Measurements from ENCODE around the gene TYSND1. TPM values are rescaled to one million over a fixed set of nuclear protein-coding genes. Genes with fewer than 3 reads are reported as not detected.
"Not testable (repeated sequence)": the region's sequence is repeated elsewhere in the genome, so short reads cannot be mapped to it uniquely, and the experiment has no call there.

TYSND1 gene
- total RNA-seq, 2 experiments from 2014 or later = 12.4 to 13.8 TPM

GRCh38 chr10:70124415-70124814 is 22.1 kb downstream of the TYSND1 start:
- no peak for DNase-seq
- peaks cover 12% of the 10 kb centered on the region for H3K36me3 Mint-ChIP-seq
- H3K27me3 Mint-ChIP-seq = no peaks in the 10 kb centered on the region
- CTCF ChIA-PET = interaction anchor here (0.6 to 3.0 kb wide), 2 partner anchors 9 to 32 kb away, joined by 3 to 19 read pairs; no protein-coding TSS in a partner anchor
- peaks cover 10% of the 10 kb centered on the region for H3K4me1 Mint-ChIP-seq
- no peak overlapping the region for H3K4me3 Mint-ChIP-seq
- H3K27ac Mint-ChIP-seq = no peak overlapping the region
- no peak for ATAC-seq
- H3K9me3 Mint-ChIP-seq (ENCODE audit: low read depth) = no peaks in the 10 kb centered on the region

DNA sequence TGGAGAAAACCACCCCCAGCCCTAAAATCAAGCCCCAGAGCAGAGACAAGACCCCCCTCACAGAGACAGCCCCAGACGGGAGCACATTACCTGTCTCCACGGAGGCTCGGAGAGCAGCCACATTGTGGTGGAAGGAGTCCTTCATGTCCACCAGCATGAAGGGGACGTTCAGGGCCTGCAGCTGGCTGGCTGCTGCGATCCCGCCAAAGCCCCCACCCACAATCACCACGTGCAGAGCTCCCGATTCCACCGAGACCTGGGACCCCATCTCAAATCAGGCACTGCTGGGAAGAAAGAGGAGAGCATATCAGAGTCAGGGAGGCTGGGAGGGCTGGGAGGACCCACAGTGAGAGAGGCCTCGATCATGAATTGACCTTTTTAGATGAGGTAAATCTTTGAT is 22.7 kb downstream of the TYSND1 start:
- Mint-ChIP-seq H3K4me3 (no peak overlapping the region), H3K4me1 (peaks cover 10% of the 10 kb centered on the region), H3K9me3 (ENCODE audit: low read depth) (no peaks in the 10 kb centered on the region), H3K27ac (no peak overlapping the region), H3K36me3 (peaks cover 12% of the 10 kb centered on the region), H3K27me3 (no peaks in the 10 kb centered on the region)
- no peak for ATAC-seq
- DNase-seq = no peak
- CTCF ChIA-PET = interaction anchor here (1.1 to 3.0 kb wide), 2 partner anchors 8 to 240 kb away, joined by 3 to 19 read pairs; no protein-coding TSS in a partner anchor

DNA sequence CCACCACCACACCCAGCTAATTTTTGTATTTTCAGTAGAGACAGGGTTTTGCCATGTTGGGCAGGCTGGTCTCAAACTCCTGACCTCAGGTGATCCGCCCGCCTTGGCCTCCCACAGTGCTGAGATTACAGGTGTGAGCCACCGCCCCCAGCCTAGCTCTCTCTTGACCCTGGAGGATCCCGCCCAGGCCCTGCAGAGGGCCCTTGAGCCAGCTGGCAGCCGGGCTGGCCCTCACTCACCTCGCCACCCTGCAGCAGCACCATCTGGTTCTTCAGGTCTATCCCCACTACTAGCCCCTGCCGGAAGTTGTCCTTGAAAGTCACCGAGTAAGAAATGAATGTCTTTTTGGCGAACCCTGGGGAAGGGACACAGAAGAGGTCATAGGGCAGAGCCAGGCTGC is 23.3 kb downstream of the TYSND1 start:
- H3K9me3 Mint-ChIP-seq (ENCODE audit: low read depth); DNase-seq; ATAC-seq; H3K4me3 Mint-ChIP-seq; H3K27me3 Mint-ChIP-seq; H3K27ac Mint-ChIP-seq: not testable (repeated sequence)
- peaks cover 10% of the 10 kb centered on the region for H3K4me1 Mint-ChIP-seq
- peaks cover 12% of the 10 kb centered on the region for H3K36me3 Mint-ChIP-seq
- CTCF ChIA-PET = interaction anchor here (1.0 to 1.6 kb wide), 3 partner anchors 13 to 241 kb away, joined by 3 to 4 read pairs (median 4); no protein-coding TSS in a partner anchor

DNA sequence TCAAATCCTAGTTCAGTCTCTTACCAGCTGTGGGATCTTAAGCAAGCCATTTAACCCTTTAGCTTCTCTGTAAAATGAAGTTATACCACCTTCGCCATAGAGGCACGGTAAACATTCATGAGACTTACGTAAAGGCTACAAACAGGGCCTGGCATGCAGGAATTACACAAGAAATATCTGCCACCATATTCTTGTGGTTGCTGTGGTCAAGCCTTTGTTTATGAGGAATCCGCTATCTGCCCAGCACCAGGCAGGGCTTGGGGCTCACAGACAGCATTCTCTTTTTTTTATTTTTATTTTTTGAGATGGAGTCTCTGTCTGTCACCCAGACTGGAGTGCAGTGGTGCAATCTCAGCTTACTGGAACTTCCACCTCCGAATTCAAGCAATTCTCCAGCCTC is 23.8 kb downstream of the TYSND1 start:
- DNase-seq (no peak), ATAC-seq (no peak)
- H3K27ac Mint-ChIP-seq = no peak overlapping the region
- H3K36me3 Mint-ChIP-seq = peaks cover 12% of the 10 kb centered on the region
- peaks cover 10% of the 10 kb centered on the region for H3K4me1 Mint-ChIP-seq
- H3K4me3 Mint-ChIP-seq = no peak overlapping the region
- CTCF ChIA-PET = interaction anchor here (1.0 to 1.6 kb wide), 3 partner anchors 14 to 242 kb away, joined by 3 to 4 read pairs (median 4); no protein-coding TSS in a partner anchor
- H3K27me3 Mint-ChIP-seq = no peaks in the 10 kb centered on the region
- no peaks in the 10 kb centered on the region for H3K9me3 Mint-ChIP-seq (ENCODE audit: low read depth)

GRCh38 chr10:70121281-70121949 is 25.1 kb downstream of the TYSND1 start:
- H3K27me3 Mint-ChIP-seq = no peaks in the 10 kb centered on the region
- H3K4me1 Mint-ChIP-seq = peaks cover 10% of the 10 kb centered on the region
- ATAC-seq (no peak), DNase-seq (no peak)
- H3K27ac Mint-ChIP-seq = no peak overlapping the region
- CTCF ChIA-PET = interaction anchor here (1.3 to 1.6 kb wide), 2 partner anchors 14 to 15 kb away, joined by 4 read pairs; no protein-coding TSS in a partner anchor
- peaks cover 12% of the 10 kb centered on the region for H3K36me3 Mint-ChIP-seq
- no peak overlapping the region for H3K4me3 Mint-ChIP-seq
- no peaks in the 10 kb centered on the region for H3K9me3 Mint-ChIP-seq (ENCODE audit: low read depth)

DNA sequence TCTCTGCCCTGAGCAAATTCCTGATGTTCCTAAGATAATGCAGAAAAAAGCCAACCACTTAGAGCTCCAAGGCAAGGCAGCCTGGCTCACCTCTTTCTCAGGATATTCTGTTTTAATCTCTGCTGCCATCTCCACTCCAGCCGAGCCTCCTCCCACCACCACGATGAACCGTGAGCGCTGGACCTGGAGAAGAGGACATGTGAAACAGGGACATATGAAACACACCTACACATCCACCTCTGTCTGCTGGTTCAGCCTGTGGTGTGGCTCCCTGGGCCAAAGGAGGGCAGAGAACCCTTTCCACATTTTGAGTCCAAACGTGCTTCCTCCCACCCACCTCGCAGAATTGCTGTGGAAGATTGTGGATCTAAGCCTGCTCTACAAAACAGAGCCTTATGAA is 26.1 kb downstream of the TYSND1 start:
- Mint-ChIP-seq H3K9me3 (ENCODE audit: low read depth) (no peaks in the 10 kb centered on the region), H3K36me3 (peaks cover 12% of the 10 kb centered on the region), H3K4me3 (no peak overlapping the region), H3K4me1 (peaks cover 13% of the 10 kb centered on the region), H3K27me3 (no peaks in the 10 kb centered on the region), H3K27ac (no peak overlapping the region)
- CTCF ChIA-PET = interaction anchor here (1.3 kb wide), 1 partner anchor 13 kb away, joined by 4 read pairs; no protein-coding TSS in a partner anchor
- no peak for ATAC-seq
- DNase-seq = no peak

DNA sequence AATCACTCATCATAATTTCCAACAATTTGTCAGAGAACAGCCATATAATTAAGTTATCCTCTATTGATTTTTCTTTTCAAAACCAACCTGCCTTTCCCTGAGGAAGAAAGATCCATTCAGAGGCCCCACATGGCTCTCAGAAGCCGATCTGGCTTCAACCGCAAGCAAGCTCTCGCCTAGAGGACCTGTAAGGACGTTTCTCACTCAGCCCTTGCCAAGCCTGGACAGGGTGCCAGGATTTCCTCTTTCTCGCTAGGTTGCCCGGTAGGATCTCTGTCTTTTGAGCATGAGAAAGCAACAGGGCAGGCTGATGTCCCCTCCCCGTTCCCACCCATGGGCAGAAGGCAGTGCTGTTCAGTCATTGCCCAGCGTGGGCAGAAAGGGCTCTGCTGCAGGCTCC is 26.9 kb downstream of the TYSND1 start:
- no peak overlapping the region for H3K4me3 Mint-ChIP-seq
- peaks cover 10% of the 10 kb centered on the region for H3K36me3 Mint-ChIP-seq
- CTCF ChIA-PET = interaction anchor here (7.5 kb wide), 1 partner anchor 25 kb away, joined by 90 read pairs; no protein-coding TSS in a partner anchor
- H3K27me3 Mint-ChIP-seq = no peaks in the 10 kb centered on the region
- ATAC-seq (no peak), DNase-seq (no peak)
- H3K4me1 Mint-ChIP-seq = peaks cover 11% of the 10 kb centered on the region
- no peak overlapping the region for H3K27ac Mint-ChIP-seq
- no peaks in the 10 kb centered on the region for H3K9me3 Mint-ChIP-seq (ENCODE audit: low read depth)

DNA sequence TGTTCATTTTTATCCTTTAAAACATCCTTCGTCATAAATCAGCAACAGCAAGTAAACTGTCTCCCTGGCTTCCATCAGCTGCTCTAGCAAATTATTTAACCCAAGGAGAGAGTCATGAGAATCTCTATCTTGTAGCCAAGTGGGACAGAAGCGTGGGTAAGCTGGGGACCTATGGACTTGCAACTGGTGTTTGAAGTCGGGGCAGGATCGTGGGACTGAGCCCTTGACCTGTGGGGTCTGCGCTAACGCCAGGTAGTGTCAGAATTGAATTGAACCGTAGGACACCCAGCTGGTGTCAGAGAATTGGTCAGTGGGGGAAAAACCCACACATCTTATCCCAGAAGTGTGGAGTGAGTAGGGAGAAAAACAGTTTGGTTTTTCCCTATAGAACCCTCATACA is 27.3 kb downstream of the TYSND1 start:
- Mint-ChIP-seq H3K4me3 (no peak overlapping the region), H3K27ac (no peak overlapping the region), H3K4me1 (peaks cover 7% of the 10 kb centered on the region), H3K36me3 (peaks cover 11% of the 10 kb centered on the region), H3K9me3 (ENCODE audit: low read depth) (no peaks in the 10 kb centered on the region), H3K27me3 (no peaks in the 10 kb centered on the region)
- CTCF ChIA-PET = interaction anchor here (0.9 to 7.5 kb wide), 6 partner anchors 8 to 245 kb away, joined by 3 to 90 read pairs (median 4); partner anchors contain the start of gene TYSND1
- DNase-seq (no peak), ATAC-seq (no peak)

GRCh38 chr10:70118196-70118595 is 28.3 kb downstream of the TYSND1 start:
- H3K4me1 Mint-ChIP-seq = peaks cover 6% of the 10 kb centered on the region
- H3K27me3 Mint-ChIP-seq = no peaks in the 10 kb centered on the region
- no peak overlapping the region for H3K4me3 Mint-ChIP-seq
- no peaks in the 10 kb centered on the region for H3K9me3 Mint-ChIP-seq (ENCODE audit: low read depth)
- DNase-seq (no peak), ATAC-seq (no peak)
- CTCF ChIA-PET = interaction anchor here (0.9 to 7.5 kb wide), 7 partner anchors 9 to 246 kb away, joined by 3 to 90 read pairs (median 5); partner anchors contain the start of gene TYSND1
- peaks cover 16% of the 10 kb centered on the region for H3K36me3 Mint-ChIP-seq
- no peak overlapping the region for H3K27ac Mint-ChIP-seq

DNA sequence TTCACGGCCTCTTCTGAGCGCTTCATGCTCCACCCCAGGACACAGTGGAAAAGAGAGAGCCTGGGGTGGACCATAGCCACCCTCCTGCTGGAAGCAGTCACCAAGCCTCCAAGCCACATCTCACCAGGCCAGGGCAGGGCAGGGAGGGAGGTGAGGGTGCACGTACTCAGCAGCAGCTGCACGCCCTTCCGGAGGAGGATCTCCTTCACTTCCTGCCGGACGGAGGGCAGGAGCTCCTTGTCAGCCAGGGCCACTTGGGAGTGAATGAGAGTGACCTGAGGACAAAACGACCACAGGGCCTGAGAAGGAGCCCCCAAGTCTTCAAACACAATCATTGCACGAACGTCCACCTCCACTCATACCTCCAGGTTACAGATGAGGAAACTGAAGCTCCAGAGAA is 28.9 kb downstream of the TYSND1 start:
- Mint-ChIP-seq H3K36me3 (peaks cover 18% of the 10 kb centered on the region), H3K27me3 (no peaks in the 10 kb centered on the region), H3K4me1 (peaks cover 6% of the 10 kb centered on the region), H3K4me3 (no peak overlapping the region), H3K9me3 (ENCODE audit: low read depth) (no peaks in the 10 kb centered on the region), H3K27ac (no peak overlapping the region)
- no peak for ATAC-seq
- CTCF ChIA-PET = interaction anchor here (1.7 to 7.5 kb wide), 7 partner anchors 11 to 102 kb away, joined by 5 to 90 read pairs (median 15); partner anchors contain the start of gene TYSND1
- no peak for DNase-seq

GRCh38 chr10:70115948-70116682 is 30.4 kb downstream of the TYSND1 start:
- no peaks in the 10 kb centered on the region for H3K27me3 Mint-ChIP-seq
- no peak overlapping the region for H3K4me3 Mint-ChIP-seq
- CTCF ChIA-PET = interaction anchor here (0.6 to 7.5 kb wide), 46 partner anchors 9 to 669 kb away, joined by 3 to 90 read pairs (median 4); partner anchors contain the start of genes SAR1A and TYSND1
- peaks cover 19% of the 10 kb centered on the region for H3K36me3 Mint-ChIP-seq
- no peak overlapping the region for H3K27ac Mint-ChIP-seq
- peaks cover 11% of the 10 kb centered on the region for H3K4me1 Mint-ChIP-seq
- peak; percentile 67 for DNase-seq
- ATAC-seq = peak; percentile 79
- no peaks in the 10 kb centered on the region for H3K9me3 Mint-ChIP-seq (ENCODE audit: low read depth)

DNA sequence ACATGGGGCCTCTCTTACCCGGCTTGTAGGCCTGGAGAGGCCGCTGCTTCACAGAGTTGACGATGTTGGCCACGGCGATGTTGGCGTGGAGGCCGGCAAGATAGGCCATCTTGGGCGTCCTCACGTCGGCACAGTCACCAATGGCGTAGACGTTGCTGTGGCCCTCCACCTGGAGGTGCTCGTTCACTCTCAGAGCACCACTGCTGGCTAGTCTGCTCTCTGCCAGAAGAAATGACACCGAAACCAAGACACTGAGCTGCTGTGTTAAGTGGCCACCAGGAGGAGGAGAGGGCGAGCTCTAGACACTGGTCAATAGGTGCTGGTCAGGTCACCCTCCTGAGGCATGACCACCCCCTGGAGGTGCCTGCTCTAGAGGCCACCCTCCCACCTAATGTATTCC is 31.6 kb downstream of the TYSND1 start:
- Mint-ChIP-seq H3K27me3 (no peaks in the 10 kb centered on the region), H3K36me3 (peaks cover 12% of the 10 kb centered on the region), H3K27ac (no peak overlapping the region), H3K9me3 (ENCODE audit: low read depth) (no peaks in the 10 kb centered on the region), H3K4me3 (no peak overlapping the region), H3K4me1 (peaks cover 11% of the 10 kb centered on the region)
- CTCF ChIA-PET = interaction anchor here (1.1 to 7.5 kb wide), 16 partner anchors 8 to 249 kb away, joined by 3 to 90 read pairs (median 11); partner anchors contain the start of genes SAR1A and TYSND1
- ATAC-seq = no peak
- no peak for DNase-seq

DNA sequence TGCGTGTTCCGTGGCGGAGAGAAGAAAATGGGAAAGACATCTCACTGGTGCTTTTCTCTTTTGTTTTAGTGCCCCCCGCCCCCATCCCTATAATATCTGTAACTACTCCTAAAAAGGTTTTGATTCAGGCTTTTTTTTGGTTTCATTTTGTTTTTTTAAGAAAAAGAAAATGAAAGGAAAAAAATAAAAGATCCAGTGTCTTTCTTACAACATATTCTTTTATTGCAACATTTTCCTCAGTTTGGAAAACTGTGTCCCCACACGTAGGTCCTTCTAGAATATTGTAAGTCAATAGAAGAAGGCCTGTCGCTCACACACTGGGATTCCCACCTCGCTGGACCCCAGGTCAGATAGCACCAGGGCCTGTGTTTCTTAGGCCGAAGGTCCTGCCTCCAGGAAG is 34.4 kb downstream of the TYSND1 start:
- ATAC-seq (no peak), DNase-seq (no peak)
- Mint-ChIP-seq H3K4me3 (no peak overlapping the region), H3K27ac (peak overlapping the region; percentile 19), H3K4me1 (peaks cover 14% of the 10 kb centered on the region), H3K27me3 (no peaks in the 10 kb centered on the region), H3K36me3 (peaks cover 12% of the 10 kb centered on the region), H3K9me3 (ENCODE audit: low read depth) (no peaks in the 10 kb centered on the region)
- CTCF ChIA-PET = interaction anchor here (7.5 kb wide), 1 partner anchor 18 kb away, joined by 90 read pairs; no protein-coding TSS in a partner anchor
